HepG2 (cell line): ENCODE data around the gene CFD.

Experiments used
- CTCF ChIP-seq: sonication (generic); formaldehyde crosslinking; IDR thresholded peaks from 2 replicates; pipeline ENCODE4 v1.5.0; 2020; ENCODE audit warnings: mild to moderate bottlenecking, missing genetic modification reagents, moderate library complexity
- ETV6 ChIP-seq: sonication (generic); formaldehyde crosslinking; conservative IDR thresholded peaks from 2 replicates; pipeline ENCODE4 v1.4.0; 2020; ENCODE audit warnings: missing genetic modification reagents
- IRX3 ChIP-seq: sonication (generic); formaldehyde crosslinking; IDR thresholded peaks from 2 replicates; pipeline ENCODE4 v1.8.1; 2023; ENCODE audit warnings: mild to moderate bottlenecking, low read depth, missing genetic modification reagents, borderline replicate concordance
- NFE2 ChIP-seq: sonication (generic); formaldehyde crosslinking; IDR thresholded peaks from 2 replicates; pipeline ENCODE4 v1.4.0; 2020; ENCODE audit warnings: missing genetic modification reagents
- PPARG ChIP-seq: conservative IDR thresholded peaks from 2 replicates; pipeline ENCODE4 v1.6.1; 2016; ENCODE audit warnings: missing biosample characterization, missing genetic modification reagents
- ZBTB49 ChIP-seq: sonication (generic); formaldehyde crosslinking; IDR thresholded peaks from 2 replicates; pipeline ENCODE4 v1.4.0; 2020; ENCODE audit warnings: missing genetic modification reagents, borderline replicate concordance
- ZNF224 ChIP-seq: sonication (generic); formaldehyde crosslinking; IDR thresholded peaks from 2 replicates; pipeline ENCODE4 v1.5.0; 2020; ENCODE audit warnings: mild to moderate bottlenecking, missing genetic modification reagents

- TF ChIP-seq CTCF (CRISPR knock-in tag), result no peak
- no peak for TF ChIP-seq ZBTB49 (CRISPR knock-in tag)
- no peak for TF ChIP-seq NFE2 (CRISPR knock-in tag)
- no peak for TF ChIP-seq ZNF224 (CRISPR knock-in tag)
- no peak for TF ChIP-seq ETV6 (CRISPR knock-in tag)
- no peak for TF ChIP-seq IRX3 (CRISPR knock-in tag)
- no peak for TF ChIP-seq PPARG (CRISPR knock-in tag)
Measured at GRCh38 chr19:875265-875879, 15.9 kb downstream of the CFD start.
